ENCODE results near the gene ASPA.

Gene ASPA

DNA sequence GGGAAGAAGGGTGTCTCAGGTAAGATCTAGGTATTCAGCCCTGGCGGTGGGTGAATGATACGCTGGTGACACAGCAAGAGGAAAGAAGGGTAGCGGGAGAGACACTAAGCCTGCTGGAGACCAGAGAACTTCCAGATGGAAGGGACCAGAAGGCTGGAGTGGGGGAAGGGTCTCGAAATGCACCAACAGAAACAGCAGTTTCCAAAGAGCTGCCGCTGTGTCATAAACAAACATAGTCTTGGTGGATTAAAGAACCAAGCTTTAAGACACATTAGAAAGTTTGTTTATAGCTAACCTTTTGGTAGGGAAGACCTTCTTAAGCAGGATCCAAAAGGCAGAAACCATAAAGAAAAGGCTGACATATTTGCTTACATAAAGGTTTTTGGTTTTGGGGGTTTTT is 60.9 kb downstream of the ASPA start:
- peak; percentile 31 for DNase-seq

DNA sequence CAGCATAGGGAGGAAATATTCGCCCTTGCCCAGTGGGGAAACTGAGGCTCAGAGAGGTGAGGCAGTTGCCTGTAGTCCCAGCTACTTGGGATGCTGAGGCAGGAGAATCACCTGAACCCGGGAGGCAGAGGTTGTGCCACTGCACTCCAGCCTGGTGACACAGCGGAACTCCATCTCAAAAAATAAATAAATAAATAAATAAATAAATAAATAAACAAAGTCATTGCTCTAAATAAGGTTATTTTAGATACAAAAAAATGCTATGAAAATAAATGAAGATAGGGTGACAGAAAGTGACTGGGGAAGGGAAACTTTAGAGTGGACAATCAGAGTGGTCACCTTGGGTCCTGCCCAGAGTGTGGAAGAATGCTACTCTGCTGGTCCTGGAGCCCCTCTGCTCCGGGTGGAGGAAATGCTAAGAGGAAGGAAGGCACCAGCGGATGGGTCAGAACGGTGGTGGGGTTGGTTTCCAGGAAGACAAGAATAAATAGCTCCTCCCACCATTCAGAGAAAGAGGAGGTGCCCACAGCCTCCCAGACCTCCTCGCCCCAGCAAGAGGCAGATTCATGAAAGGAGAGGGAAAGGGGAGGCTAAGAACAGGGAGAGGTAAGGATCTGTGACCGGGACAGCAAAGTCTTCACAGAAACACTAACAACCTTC is 64.2 kb downstream of the ASPA start:
- no peak for DNase-seq

- no peak for DNase-seq
Measured at GRCh38 chr17:3542410-3543088, 66.8 kb downstream of the ASPA start.

- DNase-seq, result no peak
Measured at GRCh38 chr17:3543453-3543852, 67.7 kb downstream of the ASPA start.

DNA sequence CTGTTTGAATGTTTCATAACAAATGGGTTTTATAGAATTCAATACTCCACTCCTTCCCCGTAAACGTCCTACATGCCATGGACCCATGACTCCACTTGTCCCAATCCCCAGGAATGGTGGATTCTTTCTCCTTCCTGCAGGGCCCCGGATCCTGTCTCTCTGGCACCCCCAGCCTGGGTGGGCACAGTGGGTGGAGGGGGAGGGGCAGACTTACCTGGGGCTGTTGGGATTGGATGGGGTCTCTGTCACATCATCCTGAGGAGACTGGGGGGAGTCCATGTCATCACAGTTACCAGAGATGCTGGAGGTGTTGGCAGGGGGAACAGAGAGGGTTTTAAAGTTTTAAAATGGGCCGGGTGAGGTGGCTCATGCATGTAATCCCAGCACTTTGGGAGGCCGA is 68.6 kb downstream of the ASPA start:
- no peak for DNase-seq

- DNase-seq, result no peak
Measured at GRCh38 chr17:3545151-3545550, 69.4 kb downstream of the ASPA start.

DNA sequence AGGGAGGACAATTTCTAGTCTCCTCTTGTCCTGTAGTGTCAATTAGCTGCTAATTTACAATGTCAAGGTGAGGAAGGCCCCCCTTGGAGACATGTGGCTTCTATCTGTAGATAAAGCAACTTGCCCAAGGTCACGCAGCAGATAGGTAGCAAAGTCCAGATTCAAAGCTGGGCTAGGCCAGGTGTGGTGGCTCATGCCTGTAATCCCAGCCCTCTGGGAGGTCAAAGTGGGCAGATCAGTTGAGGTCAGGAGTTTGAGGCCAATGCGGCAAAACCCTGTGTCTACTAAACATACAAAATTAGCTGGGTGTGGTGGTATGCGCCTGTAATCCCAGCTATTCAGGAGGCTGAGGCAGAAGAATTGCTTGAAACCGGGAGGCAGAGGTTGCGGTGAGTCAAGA is 70.7 kb downstream of the ASPA start:
- no peak for DNase-seq

DNA sequence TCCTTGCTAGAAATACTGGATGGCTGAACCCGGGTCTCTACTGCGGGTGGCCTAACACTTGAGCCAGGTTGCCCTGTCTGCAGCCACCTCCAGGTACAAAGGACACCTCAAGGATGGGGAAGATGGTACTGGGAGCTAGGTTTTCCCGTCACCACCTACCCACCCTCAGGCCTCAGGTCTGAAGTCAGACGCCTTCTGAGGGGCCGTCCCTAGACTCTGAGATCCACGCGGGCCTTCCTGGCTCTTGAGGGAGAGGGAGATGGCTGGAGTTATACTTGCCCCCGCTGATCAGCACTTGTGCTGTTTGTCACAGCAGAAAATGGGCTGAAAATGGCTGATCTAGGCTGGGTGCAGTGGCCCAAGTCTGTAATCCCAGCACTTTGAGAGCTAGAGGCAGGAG is 71.2 kb downstream of the ASPA start:
- no peak for DNase-seq

DNA sequence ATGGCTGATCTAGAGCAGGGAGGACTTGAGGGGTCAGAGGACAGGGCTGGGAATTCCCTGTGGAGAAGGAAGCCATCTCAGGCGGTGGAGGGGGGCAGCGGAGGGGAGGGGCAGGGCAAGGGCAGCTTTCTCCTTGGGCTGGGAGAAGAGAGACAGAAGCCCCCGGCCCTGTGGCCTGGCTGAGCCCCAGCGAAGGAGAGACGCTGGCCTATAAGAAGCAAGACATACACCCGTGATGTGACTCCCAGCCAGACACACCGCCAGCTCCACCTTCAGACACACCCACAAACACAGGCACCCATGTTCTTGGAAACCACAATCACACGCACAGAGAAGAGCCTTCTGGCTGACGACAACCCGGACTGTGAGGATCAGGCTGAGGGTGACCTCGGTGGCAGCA is 71.8 kb downstream of the ASPA start:
- DNase-seq, result no peak

DNA sequence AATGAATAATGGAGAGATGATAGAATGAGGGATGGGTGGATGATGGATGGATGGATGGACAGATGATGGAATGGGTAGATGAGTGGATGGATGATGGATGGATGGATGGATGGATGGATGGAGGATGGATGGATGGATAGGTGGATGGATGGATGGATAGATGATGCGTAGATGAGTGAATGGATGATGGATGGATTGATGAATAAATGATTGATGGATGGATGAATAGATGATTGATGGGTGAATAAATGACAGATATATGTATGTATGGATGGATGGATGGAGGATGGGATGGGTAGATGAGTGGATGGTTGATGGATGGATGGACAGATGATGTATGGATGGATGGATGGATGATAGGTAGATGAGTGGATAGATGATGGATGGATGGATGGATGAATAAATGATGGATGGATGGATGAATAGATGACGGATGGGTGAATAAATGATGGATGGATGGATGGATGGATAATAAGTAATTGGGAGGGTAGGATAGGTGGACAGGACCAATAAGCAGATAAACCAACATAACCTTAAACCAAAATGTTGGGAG is 73.9 kb downstream of the ASPA start:
- DNase-seq, result no peak

DNA sequence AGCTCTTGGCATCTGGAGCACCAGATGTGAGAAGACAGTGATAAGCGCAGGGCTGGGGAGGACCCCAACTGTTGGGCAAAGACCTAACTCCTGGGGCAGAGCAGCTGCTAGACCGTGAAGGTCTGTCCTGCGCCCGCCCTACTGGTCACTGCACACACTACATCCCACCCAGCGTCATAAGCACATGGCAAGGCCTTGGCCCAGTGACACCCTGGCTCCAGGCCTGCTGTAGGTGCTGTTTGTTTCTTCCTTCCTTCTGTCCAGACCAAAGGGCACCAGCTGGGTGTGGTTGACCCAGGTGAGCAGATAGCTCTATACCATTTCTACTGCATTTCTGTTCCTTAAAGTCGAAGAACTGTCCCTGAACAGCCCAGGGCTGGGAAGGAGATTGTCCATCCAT is 75.4 kb downstream of the ASPA start:
- DNase-seq, result no peak

DNA sequence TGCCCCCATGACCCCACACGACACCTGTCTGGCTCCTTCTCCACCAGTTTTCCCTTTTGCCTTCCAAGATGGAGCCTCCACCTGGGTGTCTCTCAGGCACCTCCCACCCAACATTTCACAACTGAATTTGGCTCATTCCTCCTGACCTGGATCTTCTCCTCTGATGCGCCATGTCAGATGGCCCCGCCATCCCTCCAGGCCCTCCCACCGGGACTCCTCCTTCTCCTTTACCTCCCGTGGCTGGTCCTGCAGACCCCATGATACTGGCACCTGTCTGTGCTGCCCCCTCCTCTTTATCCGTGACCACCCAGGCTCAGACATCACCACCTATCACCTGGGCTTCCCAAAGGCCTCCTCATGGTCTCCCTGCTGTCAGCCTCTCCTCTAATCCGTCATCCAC is 77.1 kb downstream of the ASPA start:
- no peak for DNase-seq
